D341Med (cell line): ENCODE measurements around the gene DGKG.

ENCODE experiments used
- DNase-seq: peaks from one replicate; pipeline ENCODE4 v3.0.0; 2012; ENCODE audit warnings: low spot score

DGKG gene

DNA sequence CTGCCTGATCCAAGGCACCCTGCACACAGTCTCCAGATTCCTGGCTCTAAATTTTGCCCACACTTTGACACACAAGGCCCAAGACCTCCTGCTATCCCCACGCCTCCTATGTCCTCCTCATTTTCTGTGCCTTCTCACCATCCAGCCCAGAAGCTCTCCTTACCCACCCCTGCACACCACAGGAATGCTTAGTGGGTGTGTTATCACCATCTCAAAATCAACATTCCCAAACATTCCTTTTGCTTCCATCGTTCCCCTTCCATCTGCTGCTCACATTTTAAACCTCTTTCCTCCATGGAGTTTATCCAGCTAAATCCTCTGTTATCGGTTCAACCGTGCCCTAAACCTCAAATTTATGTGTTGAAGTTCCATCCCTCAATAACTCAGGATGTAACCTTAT is 43.9 kb downstream of the DGKG start:
- no peak for DNase-seq

DNA sequence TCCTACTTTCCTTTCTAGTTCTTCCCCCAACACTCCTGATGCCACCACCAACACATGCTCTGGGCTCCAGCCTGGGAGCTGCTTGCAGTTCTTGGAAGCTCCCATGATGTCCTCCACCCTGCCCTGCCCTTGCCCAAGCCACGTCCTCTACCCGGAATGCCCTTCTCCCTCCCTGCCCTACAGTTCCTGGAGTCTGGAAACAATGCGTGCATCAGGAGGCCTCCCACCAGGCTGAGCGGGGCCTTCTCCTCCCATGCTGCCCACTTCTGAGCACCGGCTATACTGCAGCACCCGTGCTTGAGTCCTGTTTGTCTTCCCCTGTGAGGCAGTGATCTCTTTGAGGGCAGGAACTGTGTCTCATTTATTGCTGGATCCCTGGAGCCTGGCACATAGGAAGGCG is 44.6 kb downstream of the DGKG start:
- DNase-seq, result no peak

DNA sequence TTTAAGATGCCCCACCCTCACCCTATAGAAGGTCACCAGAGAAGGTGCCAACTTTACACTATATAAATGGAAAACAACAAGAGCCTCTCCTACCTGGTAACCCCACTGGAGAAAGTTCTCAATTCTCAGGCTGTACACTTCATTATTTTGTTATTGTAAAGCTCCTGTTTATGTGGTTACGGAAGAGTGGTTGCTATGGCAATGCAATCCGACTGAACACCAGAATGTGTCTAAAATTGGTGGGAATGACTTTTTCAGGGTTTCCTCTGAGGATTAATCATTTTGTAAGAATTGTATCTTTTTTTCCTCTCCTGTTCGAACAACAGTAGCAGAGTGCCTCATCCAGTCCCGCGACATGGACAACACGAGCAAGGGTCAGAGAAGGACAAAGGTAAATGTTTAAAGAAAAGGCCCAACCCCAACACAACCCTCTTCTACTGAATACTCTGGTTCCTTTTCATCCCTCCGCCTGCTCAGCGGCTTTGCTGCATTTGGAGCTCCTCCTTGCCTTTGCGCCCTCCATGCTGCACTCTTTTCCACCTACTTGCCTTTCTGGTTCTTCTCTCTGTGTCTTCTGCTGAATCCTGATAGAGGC is 45.3 kb downstream of the DGKG start:
- no peak for DNase-seq

DNA sequence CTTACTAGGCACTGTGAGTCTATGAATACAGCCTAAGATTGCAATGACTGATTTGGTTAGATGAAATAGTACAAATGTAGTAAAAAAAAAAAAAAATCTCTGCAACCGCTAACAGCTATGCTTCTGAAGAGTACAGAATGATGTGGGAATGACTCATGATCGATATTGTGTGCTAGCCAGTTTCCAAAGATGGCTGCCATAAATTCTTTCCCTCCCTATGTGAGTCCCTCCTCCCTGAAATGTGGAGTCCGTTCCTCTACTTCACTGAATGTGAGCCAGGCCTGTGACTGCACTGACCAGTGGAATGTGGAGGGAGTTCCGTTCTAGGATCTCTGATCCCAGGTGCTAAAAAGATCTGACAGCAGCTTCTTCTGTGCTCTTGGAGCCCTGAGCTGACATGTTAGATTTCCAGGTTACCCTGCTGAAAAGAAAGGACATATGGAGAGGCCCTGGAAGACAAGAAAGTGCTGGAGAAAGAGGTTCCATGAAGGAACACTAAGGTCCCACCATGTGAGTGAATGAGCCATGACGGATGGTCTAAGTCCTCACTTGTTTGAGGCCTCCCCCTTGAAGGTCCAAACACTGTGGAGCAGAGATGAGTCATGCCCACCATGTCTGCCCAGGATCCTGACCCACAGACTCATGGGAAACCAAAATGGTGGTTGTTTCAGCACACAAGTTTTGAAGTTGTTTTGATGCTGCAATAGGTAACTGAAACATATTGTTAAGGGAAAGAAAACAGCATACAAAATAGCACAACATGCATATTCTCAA is 46.3 kb downstream of the DGKG start:
- no peak for DNase-seq

DNA sequence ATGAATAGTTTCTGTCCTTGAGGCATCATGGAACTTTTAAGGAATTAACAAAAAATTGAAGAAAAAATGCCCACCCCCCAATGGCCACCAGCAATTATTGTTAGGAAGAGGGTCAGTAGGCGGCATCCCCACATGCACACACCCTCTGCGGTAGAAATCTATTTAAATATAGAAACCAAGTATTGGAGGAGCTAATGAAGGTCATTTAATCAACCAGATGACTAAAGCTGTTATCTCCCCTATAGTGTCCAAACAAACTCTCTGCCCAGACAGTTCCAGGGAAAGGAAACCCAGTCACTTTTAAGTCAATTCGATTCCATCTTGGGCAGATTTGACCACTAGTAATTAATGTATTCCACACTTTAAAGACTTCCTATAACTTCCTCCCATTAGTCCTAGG is 47.1 kb downstream of the DGKG start:
- DNase-seq, result no peak

DNA sequence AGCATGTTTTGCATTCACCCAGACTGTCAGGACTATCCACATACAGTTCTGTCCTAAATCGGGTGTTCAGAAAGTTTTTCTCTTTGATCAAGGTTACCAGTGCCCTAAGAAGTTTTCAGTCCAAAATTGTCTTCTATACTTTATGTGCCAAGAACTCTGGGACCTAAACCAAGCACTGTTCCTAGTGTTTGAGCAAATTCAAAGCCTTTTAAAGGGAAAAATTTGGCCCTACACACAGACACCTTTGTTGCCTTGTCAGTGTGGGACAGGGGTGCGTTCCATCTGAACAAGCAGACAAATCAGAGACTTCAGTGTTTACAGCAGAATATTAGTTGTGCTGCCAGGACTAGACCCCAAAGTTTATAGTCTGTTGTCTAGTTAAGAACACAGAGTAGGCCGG is 50.6 kb downstream of the DGKG start:
- DNase-seq, result no peak

DNA sequence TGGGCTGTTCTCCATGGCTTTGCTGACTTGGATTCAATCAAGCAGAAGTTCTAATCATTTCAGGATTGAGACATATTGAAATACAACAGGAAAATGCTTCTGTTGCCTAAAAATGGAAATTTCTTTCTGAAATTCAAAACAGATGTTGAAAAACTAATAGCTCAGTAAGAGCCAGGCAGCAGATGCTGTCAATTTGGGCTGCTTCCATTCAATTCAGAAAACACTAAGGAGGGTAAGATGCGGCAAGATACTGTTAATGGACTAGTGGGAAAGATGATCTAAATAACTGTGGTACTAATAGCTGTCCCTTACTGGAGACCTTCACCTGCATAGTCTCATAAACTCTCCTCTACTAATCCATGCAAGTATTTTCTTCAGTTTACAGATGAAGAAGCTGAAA is 53.5 kb downstream of the DGKG start:
- no peak for DNase-seq

DNA sequence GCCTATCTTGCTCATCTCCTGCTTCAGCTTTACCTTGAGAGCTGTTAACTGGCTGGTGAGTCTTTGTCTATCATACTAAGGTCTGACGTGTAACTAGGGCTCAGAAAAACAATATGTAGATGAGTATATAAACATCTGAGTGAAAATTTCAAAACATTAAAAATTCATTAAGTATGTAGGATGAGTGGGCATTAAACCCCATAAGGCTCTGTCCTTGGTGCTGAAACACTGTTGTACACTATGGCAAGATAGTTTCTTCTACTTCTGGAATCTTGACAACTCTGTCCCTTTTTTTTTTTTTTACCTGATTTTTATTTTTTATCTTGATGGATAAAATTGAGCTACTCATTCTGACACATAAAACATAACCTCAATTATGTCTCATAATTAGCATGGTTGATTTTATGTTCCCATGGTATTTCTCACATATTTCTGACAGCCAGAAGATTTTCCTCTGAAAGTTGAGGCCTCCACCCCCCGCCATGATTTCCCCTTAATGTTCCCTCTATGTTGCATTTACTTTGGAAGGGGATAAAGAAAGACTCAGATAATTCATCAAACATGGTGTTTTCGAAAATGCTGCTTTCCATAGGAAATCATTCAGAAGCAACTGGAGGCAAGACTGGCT is 54.3 kb downstream of the DGKG start:
- no peak for DNase-seq

DNA sequence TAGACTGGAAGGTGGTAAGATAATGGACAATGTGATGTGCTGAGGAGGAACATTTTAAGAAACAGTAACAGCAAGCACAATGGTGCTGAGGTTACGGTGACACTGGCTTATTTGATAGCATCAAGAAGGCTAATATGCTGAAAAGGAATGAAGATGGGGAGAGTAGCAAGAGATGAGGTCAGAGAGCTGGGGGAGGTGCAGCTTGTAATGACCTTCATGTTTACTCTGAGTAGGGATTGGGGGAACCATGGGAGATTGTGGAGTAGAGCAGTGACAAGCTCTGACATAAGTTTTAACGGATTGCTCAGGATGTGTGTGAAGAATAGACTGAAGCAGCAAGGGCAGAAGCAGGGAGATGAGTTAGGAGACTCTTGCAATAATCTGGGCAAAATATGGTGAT is 56.7 kb downstream of the DGKG start:
- no peak for DNase-seq

DNA sequence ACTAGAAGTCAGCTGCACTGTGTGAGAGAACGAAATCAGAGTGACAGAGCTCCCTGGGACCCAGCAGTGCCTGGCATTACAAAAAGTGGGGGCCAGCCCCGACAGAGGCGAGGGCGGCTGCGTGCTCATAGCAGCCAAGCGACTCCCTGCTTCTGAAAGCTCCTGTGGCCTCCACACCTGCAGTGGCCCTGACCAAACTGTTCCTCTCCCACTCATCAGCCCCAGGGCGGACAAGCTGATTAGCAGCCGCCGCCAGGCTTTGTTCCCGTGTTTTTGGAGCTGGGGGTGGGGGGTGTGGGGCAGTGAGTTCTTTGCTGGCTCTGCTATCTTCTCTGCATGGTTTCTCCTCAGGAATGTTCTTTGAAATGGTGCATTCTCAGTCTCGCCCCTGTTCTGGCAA is 58.1 kb downstream of the DGKG start:
- DNase-seq, result no peak

DNA sequence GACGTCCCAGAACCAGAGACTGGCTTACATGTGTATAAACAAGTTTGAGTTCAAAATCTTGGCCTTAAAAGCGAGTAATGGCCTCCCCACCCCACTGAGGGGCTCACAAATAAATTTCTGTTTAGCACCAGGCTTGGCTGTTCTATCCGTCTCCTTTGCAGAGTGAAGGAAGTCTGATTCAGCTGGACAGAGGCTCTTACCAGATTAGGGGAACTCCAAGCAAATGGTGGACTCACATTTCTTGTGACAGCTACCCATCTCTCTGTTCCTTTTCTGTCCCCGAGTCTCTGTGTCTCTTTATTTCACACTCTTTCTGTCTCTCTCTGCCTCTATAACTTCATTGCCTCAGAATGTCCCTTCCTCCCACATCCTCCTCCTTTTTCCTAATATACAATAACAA is 62.7 kb downstream of the DGKG start:
- DNase-seq, result no peak

DNA sequence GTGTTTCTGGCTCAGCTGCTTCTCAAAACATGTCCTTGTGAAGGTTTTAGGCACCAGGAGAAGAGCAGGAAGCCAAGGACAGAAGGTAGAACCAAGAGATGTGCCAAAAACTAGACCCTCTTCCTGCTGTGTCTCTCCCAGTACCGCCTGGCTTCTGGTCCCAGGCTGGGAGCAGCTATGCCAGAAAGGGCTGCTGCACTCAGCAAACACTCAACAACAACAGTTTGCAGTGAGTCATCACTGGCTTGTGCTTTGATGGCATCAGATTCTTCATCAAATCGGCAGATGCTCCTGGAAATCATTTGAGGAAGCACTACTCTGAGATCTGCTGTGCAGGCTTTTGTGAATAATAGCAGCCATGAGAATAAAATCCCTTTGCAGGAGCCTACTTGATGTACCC is 63.2 kb downstream of the DGKG start:
- DNase-seq, result no peak

DNA sequence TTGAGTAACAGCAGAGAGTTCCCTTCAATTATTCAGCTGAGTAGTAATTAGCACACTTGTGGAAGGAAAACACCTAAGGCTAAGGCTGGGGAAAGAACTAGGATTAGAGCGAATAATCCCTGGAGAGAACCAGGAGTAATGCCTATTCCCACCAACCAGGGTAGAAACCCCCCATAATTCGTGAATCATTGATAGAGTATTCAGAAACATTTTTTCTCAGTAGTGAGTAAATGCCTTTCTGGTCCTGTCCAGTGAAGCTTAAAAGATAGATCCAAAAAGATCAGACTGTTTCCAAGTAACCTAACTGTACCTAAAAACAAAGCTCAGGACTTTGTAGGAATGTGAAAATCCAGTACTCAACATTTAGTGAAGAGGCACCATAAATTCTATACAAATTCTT is 71.2 kb downstream of the DGKG start:
- DNase-seq, result no peak

DNA sequence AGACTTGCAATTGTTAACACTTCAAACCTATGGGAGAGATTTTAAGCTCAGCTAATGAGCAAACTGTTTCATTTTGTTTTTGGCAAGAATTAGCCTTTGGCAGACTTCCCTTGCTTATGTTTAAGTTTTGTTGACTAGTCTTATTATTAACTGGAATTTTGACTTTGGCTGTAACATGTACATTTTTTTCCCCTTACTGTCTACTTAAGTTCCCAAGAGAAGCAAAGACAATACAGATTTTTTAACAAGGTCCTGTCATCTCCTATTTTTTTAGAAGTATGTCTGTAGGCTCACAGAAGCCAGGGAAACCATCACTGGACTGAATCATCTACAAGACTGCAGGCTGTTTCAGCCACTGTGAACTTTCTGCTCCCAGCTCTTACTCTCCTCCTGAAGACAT is 74.3 kb downstream of the DGKG start:
- DNase-seq, result no peak

DNA sequence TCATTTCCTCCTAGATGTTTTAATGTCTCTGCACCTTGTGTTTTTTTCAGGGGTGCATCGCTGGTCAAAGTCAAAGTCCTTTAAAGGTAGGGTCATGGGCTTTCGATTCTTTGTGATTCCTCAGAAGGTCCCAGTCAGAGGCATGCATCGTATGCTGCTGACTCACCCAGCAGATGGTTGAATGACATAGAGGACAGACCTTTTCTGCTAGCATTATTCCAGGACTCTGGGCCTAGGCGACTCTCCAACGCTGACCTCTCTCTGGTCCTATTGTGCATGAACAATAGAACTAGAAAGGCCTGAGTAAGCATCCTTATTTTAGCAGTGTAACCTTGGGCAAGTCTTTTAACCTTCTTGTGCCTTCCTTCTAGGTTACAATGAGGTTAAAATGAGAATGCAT is 75.9 kb downstream of the DGKG start:
- DNase-seq, result no peak

DNA sequence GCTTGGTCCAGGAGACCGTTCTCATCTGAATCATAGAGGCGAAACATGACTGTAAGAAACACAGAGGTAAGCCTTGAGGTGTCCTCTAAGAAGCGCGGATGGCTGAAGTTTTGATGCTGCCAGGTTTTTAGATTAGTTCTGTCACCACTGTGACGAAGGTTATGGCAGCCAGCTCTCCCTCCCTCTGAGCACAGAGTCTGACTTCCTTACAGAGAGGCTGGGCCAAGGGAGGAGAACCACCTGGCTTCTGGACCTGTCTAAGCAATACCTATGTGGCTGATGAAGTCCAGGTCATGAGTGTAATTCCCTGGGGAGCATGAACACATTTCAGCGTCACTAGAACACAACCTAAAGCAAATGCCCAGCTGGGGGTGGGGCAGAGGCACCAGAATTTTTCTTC is 77.4 kb downstream of the DGKG start:
- no peak for DNase-seq

DNA sequence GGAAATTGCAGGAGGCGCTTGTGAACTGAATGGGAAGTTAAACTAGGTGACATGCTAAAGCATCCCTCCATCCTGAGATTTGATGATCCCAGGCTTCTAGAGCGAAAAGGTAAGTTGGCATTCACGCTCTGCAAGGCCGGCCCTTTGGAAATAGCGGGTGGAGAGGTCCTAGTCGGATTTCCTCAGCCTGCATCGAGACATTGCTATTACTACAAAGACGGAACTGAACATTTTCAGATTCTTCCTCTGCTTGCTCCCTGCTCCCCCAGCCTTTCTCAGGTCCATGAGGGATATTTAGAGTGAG is 77.7 kb downstream of the DGKG start:
- DNase-seq, result no peak

DNA sequence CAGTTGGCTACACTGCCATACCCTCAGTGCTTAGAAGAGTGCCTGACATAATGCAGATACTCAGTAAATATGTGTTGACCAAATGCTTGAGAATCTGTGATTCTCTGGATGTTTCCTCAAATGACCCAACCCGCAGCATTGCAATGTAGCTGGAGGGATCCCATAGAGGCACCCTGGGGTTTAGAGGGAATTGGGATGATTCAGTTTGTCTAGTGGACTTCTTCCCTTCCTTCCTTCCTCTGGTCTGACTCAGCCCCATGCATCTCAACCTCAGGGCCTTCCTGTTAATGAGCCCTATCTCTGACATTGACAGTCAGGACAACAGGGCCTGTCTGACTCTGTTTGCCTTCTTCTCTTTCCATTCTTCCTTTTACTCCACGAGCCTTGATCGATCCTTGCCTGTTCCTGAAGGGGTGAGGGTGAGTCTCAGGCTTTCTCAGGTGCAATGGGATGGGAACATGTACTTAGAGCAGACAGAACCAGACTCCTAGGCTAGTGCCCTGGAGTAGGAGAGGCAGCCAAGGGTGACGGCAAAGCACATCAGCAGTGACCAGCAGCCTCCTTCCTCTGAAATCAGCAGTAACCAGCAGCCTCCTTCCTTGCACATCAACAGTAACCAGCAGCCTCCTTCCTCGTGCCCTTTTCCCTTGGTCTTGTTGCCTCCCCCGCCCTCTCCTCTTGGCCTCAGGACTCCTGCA is 78.2 kb downstream of the DGKG start:
- no peak for DNase-seq

DNA sequence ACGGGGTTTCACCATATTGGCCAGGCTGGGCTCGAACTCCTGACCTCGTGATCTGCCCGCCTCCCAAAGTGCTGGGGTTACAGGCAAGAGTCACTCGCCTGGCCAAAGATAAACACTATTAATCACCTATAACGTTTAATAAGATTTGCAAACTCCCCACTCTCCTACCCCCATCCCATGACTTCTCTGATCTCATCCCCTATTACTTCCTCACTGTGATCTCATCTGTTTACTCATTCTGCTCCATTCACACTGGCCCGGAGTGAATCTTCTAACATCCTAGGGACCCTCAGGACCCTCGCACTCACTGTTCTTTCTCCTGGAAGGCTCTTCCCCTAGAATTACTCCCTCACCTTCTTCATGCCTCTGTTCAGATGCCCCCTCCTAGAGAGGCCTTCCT is 78.9 kb downstream of the DGKG start:
- DNase-seq, result no peak

DNA sequence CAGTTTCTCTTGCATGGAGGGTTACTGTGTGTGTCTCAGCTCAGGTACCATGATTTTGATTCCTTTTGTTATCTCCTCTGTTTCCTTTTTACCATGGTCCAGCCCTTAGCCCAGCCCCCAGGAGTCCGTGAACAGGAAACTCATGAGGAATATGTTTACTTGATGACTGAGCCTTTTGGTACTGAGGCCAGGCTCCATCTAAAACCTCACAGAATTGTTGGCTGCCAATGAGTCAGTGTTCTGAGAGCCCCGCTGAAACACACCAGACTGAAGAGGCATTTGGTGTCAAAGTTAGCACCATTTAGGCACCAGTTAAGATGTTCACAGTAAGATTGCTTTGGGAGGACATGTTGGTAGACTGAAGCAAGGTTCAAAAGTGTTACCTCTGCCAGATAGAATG is 80.9 kb downstream of the DGKG start:
- DNase-seq, result no peak

DNA sequence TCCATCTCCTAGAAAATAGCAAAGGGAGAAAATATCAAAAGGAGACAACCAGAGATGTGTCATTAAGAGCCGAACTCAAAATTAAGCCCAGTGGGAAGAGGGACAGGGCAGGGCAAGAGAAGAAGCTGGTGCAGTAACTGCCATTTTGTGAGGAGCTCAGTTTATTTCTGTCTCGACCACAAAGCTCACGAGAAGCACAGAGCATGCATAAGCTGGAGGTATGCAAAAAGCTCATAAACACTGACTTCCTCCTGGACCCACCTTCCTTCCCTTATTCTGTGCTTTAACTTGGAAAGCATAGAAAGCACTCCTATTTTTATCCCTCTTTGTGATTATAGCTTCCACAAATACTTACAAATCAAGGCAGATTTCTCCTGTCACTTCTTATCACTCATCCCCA is 81.3 kb downstream of the DGKG start:
- no peak for DNase-seq

DNA sequence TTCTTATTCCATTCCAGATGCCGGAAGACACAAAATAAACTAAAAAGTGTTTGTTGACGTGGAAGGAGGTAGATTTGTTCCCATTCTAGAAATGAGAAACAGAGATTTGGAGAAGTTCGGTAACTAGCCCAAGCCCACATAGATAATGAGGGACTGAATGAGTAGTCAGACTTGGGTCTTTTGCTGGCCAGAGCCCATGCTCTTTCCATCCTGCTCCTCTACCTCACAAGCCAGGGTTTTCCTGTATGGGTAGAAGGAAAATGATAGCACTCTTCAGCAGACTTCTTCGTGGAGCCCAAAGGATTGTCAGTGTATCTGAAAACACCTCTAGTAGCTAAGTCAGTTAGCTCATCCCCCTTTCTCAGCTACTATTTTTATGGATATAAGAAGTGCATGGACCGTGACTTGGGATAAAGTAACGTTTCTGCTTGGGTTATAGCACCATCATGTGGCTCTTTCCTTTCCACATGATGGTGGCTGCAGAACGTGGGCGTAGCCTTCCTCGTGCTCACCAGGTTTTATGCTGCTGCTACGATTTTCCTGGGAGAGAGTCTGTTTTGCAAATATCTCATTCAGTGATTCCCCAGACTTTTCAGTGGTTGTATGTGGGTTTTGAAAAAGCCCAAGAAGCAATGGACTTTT is 84.6 kb downstream of the DGKG start:
- DNase-seq, result no peak

DNA sequence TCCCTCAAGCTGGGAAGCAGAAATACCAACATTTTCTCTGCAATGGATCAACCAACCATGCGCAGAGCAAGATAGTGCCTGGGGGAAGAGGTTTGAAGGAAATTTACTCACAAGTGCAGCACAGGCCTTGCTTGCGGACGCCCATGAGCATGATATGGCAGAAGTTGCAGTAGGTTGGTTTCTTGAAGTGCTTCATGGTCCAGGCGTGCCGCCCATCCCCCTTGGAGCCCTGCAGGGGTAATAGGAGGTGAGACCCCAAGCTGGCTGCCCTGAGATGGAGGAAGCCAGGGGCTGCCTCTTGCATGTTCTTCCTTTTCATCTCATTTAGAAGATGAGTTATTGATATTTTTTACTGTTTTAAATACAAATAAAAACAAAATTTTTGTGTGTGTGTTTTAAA is 86.6 kb downstream of the DGKG start:
- no peak for DNase-seq
